ENCODE measurements around the gene FANCI. TPM values are rescaled to one million over a fixed set of nuclear protein-coding genes. Genes with fewer than 3 reads are reported as not detected.

Gene FANCI
- total RNA-seq, 1 experiment from 2014 or later, result 112 TPM

DNA sequence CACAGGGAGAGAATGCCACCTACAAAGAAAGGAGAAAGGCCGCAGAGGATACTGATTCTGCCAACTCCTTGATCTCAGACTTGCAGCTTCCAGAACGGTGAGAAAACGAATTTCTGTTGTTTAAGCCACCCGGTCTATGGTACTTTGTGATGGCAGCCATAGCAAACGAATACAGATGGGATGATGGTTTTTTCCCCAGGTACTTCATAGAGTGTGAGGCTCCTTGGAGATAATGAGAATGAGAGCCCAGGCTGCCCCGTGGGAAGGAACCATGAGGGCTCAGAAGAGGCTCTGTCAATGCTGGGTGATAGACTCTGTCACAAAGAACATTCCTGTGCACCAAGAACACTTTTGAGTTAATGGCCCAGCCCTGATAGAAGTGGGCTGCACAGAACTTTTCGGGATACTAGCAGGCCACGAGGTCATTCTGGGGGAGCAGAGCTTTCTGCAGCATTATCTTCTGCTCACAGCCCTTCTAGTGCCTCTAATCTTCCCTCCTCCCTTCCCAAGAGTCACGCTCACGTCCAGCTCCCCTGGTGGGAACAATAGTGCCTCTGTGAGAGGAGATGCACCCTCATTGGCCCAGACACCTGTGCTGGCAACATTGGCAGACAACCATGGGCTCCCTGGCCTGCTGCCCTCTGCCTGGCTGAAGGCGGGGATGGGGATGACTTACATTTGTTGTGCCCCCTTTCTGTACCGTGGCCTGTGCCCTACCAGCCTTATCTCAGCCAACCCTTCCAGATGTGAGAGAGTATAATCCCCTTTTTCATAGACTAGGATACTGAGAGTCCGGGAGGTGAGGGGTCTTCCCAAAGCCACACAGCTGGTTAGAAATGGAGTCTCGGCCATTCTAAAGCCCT lies 17.2 kb upstream of the FANCI start:
- intact Hi-C loops (cut with micrococcal nuclease), result no loop called here
- Histone ChIP-seq H3K9me2 (ENCODE audit: insufficient read depth) (no peaks in the 10 kb centered on the region), H3K4me2 (ENCODE audit: low read length) (no peak overlapping the region), H3K4me1 (ENCODE audit: control insufficient read depth in 1 of 2, insufficient read depth in 2 of 2, low read length in 2 of 2) (peaks cover 0 to 12% of the 10 kb centered on the region in 2 experiments; a peak in 1 of 4 replicates), H3K4me3 (replicated peaks in 1 of 2; ENCODE audit: low read depth in 1 of 2, low read length in 2 of 2) (no peak overlapping the region), H3K36me3 (ENCODE audit: control insufficient read depth in 1 of 2, insufficient read depth in 2 of 2, low read length in 2 of 2) (no peaks in the 10 kb centered on the region), H3K79me2 (ENCODE audit: insufficient read depth, low read length) (no peaks in the 10 kb centered on the region), H4K20me1 (ENCODE audit: insufficient read depth) (no peaks in the 10 kb centered on the region), H2AFZ (ENCODE audit: low read depth, low read length, poor library complexity, severe bottlenecking) (no peak overlapping the region), H3K27me3 (ENCODE audit: insufficient read depth, low read length) (no peaks in the 10 kb centered on the region), H3K27ac (ENCODE audit: low read depth, low read length) (no peak overlapping the region), H3K9me3 (ENCODE audit: control insufficient read depth in 1 of 2, insufficient read depth in 1 of 2, low read depth in 1 of 2, low read length in 2 of 2) (no peaks in the 10 kb centered on the region), H3K9ac (ENCODE audit: low read length) (no peak overlapping the region)
- TF ChIP-seq, protein P1, sequence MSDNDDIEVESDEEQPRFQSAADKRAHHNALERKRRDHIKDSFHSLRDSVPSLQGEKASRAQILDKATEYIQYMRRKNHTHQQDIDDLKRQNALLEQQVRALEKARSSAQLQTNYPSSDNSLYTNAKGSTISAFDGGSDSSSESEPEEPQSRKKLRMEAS (IDR thresholded peaks at IDR 0.05), result no peak
- TF ChIP-seq ZNF274 (IDR thresholded peaks at IDR 0.05; ENCODE audit: low read depth, low read length), result no peak
- no peak for TF ChIP-seq YY1 (IDR thresholded peaks at IDR 0.05; ENCODE audit: extremely low read depth, insufficient replicate concordance, low read depth, low read length)
- ChIA-PET POLR2A (no interaction called here), RAD21 (ENCODE audit: low non-redundant PET in 1 of 2, low total read pairs in 2 of 2, uncharacterized antibody in 2 of 2, unreplicated experiment in 2 of 2) (no interaction called here), CTCF (interaction anchor here (2.7 kb wide), 1 partner anchor 20 kb away, joined by 12 read pairs; no protein-coding TSS in a partner anchor)
- ATAC-seq (peak; percentile 72), DNase-seq (ENCODE audit: low read depth, low spot score) (no peak)
- BruUV-seq (replicated peaks), result no TSS peak

DNA sequence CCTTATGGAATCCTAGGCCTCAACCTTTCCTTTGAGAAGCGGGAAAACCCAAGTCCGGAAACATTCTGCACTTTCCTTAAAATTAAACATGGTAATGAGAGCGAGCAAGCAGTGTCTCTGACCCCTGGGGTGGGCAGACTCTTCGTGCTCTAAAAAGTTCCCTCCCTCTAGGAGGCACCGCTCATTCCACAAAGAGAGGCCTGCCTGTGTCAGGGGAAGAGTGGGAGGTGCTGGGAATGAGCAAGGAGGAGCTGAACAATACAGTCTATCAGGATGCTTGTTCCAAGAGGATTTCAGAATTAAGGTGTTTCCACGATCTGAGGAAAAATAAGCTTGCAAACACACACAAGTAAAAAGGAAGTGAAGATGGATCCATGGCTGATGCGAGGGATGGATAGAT lies 16.4 kb upstream of the FANCI start:
- Histone ChIP-seq H3K27ac (ENCODE audit: low read depth, low read length) (no peak overlapping the region), H3K9me3 (ENCODE audit: control insufficient read depth in 1 of 2, insufficient read depth in 1 of 2, low read depth in 1 of 2, low read length in 2 of 2) (no peaks in the 10 kb centered on the region), H3K9ac (ENCODE audit: low read length) (no peak overlapping the region), H3K4me2 (ENCODE audit: low read length) (no peak overlapping the region), H3K27me3 (ENCODE audit: insufficient read depth, low read length) (no peaks in the 10 kb centered on the region), H4K20me1 (ENCODE audit: insufficient read depth) (no peaks in the 10 kb centered on the region), H2AFZ (ENCODE audit: low read depth, low read length, poor library complexity, severe bottlenecking) (no peak overlapping the region), H3K4me3 (replicated peaks in 1 of 2; ENCODE audit: low read depth in 1 of 2, low read length in 2 of 2) (no peak overlapping the region), H3K4me1 (ENCODE audit: control insufficient read depth in 1 of 2, insufficient read depth in 2 of 2, low read length in 2 of 2) (peaks cover 0 to 8% of the 10 kb centered on the region in 2 experiments; a peak in 1 of 4 replicates), H3K36me3 (ENCODE audit: control insufficient read depth in 1 of 2, insufficient read depth in 2 of 2, low read length in 2 of 2) (no peaks in the 10 kb centered on the region), H3K79me2 (ENCODE audit: insufficient read depth, low read length) (no peaks in the 10 kb centered on the region), H3K9me2 (ENCODE audit: insufficient read depth) (no peaks in the 10 kb centered on the region)
- DNase-seq (ENCODE audit: low read depth, low spot score) (no peak), ATAC-seq (peak; percentile 52)
- POLR2A ChIA-PET, result no interaction called here
- intact Hi-C loops (cut with micrococcal nuclease), result no loop called here
- CTCF ChIA-PET, result interaction anchor here (2.7 kb wide), 1 partner anchor 20 kb away, joined by 12 read pairs; no protein-coding TSS in a partner anchor
- no TSS peak for BruUV-seq (replicated peaks)
- RAD21 ChIA-PET (ENCODE audit: low non-redundant PET in 1 of 2, low total read pairs in 2 of 2, uncharacterized antibody in 2 of 2, unreplicated experiment in 2 of 2), result no interaction called here
- TF ChIP-seq, protein P1 (IDR thresholded peaks at IDR 0.05), result no peak
